ENCODE results near the gene HNRNPUL1. TPM values are rescaled to one million over a fixed set of nuclear protein-coding genes. Genes with fewer than 3 reads are reported as not detected.

HNRNPUL1 gene
- total and polyA plus RNA-seq, 2 experiments from 2014 or later: 204 to 207 TPM

- TF ChIP-seq ZNF462 (CRISPR knock-in tag; IDR thresholded peaks at IDR 0.05): no peak
- no peak for TF ChIP-seq CTCF (conservative IDR thresholded peaks at IDR 0.05; ENCODE audit: low read depth in 2 of 2)
Observed at GRCh38 chr19:41239961-41240574, 24.1 kb upstream of the HNRNPUL1 start (continued).

- Histone ChIP-seq H2AFZ (no peak overlapping the region), H3K36me3 (ENCODE audit: insufficient read depth) (peaks cover 3% of the 10 kb centered on the region), H3K4me1 (ENCODE audit: insufficient read depth) (no peaks in the 10 kb centered on the region), H4K20me1 (replicated peaks; ENCODE audit: insufficient read depth) (no peaks in the 10 kb centered on the region), H3K4me2 (no peak overlapping the region), H3K27ac (ENCODE audit: low read depth) (no peak overlapping the region), H3F3A (replicated peaks; ENCODE audit: low read depth) (no peaks in the 10 kb centered on the region), H3K27me3 (ENCODE audit: insufficient read depth) (no peaks in the 10 kb centered on the region), H3K79me2 (replicated peaks; ENCODE audit: insufficient read depth) (no peaks in the 10 kb centered on the region), H3K4me3 (no peak overlapping the region), H3K9me2 (ENCODE audit: insufficient read depth) (no peaks in the 10 kb centered on the region)
- H3K36me3 Mint-ChIP-seq (ENCODE audit: low read depth): peaks cover 9% of the 10 kb centered on the region
- no peaks in the 10 kb centered on the region for H3K4me1 Mint-ChIP-seq
- peaks cover 2% of the 10 kb centered on the region for H3K27me3 Mint-ChIP-seq (ENCODE audit: insufficient read depth, low read depth, poor library complexity)
- DNase-seq (ENCODE audit: low spot score) (no peak), ATAC-seq (no peak)
- H3K4me3 Mint-ChIP-seq: no peak overlapping the region
- no peaks in the 10 kb centered on the region for H3K9me3 Mint-ChIP-seq
- H3K27ac Mint-ChIP-seq: no peak overlapping the region
- TF ChIP-seq ZNF114 (CRISPR knock-in tag; IDR thresholded peaks at IDR 0.05) (no peak), CTCF (conservative IDR thresholded peaks at IDR 0.05; ENCODE audit: low read depth in 2 of 2) (no peak), ZNF462 (CRISPR knock-in tag; IDR thresholded peaks at IDR 0.05) (no peak)
Observed at GRCh38 chr19:41241859-41242258, 22.3 kb upstream of the HNRNPUL1 start.
